Measurements from ENCODE around the gene FAM53A.

DNA sequence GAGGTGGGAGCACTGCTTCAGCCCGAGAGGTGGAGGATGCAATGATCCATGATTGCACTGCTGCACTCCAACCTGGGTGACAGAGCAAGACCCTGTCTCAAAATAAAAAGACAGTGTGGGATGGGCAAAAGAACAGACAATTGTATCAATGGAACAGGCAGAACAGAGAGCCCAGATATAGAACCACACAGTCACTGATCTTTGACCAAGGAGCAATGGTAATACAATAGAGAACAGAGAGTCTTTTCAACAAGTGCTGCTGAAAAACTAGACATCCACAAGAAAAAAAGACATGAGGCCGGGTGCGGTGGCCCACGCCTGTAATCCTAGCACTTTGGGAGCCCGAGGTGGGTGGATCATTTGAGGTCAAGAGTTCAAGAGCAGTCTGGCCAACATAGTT is 5.9 kb downstream of the FAM53A start:
- TF ChIP-seq, protein P1, sequence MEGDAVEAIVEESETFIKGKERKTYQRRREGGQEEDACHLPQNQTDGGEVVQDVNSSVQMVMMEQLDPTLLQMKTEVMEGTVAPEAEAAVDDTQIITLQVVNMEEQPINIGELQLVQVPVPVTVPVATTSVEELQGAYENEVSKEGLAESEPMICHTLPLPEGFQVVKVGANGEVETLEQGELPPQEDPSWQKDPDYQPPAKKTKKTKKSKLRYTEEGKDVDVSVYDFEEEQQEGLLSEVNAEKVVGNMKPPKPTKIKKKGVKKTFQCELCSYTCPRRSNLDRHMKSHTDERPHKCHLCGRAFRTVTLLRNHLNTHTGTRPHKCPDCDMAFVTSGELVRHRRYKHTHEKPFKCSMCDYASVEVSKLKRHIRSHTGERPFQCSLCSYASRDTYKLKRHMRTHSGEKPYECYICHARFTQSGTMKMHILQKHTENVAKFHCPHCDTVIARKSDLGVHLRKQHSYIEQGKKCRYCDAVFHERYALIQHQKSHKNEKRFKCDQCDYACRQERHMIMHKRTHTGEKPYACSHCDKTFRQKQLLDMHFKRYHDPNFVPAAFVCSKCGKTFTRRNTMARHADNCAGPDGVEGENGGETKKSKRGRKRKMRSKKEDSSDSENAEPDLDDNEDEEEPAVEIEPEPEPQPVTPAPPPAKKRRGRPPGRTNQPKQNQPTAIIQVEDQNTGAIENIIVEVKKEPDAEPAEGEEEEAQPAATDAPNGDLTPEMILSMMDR (IDR thresholded peaks at IDR 0.05), result no peak
- no peak for TF ChIP-seq POLR2A (IDR thresholded peaks at IDR 0.05)
